Measurements from ENCODE around the gene GRID1. TPM values are rescaled to one million over a fixed set of nuclear protein-coding genes. Genes with fewer than 3 reads are reported as not detected.
"Not testable (repeated sequence)": the region's sequence is repeated elsewhere in the genome, so short reads cannot be mapped to it uniquely, and the experiment has no call there.

The GRID1 gene
- total RNA-seq, 1 donor from 2014 or later: under 0.01 TPM

GRCh38 chr10:85850736-85851135 lies 515.9 kb downstream of the GRID1 start:
- no peak for DNase-seq (ENCODE audit: low read depth in 2 of 2)

GRCh38 chr10:85849315-85849714 lies 517.3 kb downstream of the GRID1 start:
- no peak for DNase-seq (ENCODE audit: low read depth in 2 of 2)

- DNase-seq (ENCODE audit: low read depth in 2 of 2): no peak
Measured at GRCh38 chr10:85848756-85849155, 517.8 kb downstream of the GRID1 start.

GRCh38 chr10:85847085-85847484 lies 519.5 kb downstream of the GRID1 start:
- DNase-seq (ENCODE audit: low read depth in 2 of 2): no peak

- DNase-seq (ENCODE audit: low read depth in 2 of 2): not testable (repeated sequence)
Measured at GRCh38 chr10:85838660-85839059, 527.9 kb downstream of the GRID1 start.

GRCh38 chr10:85832988-85833387 lies 533.6 kb downstream of the GRID1 start:
- no peak for DNase-seq (ENCODE audit: low read depth in 2 of 2)

GRCh38 chr10:85831422-85831821 lies 535.2 kb downstream of the GRID1 start:
- no peak for DNase-seq (ENCODE audit: low read depth in 2 of 2)

- no peak for DNase-seq (ENCODE audit: low read depth in 2 of 2)
Measured at GRCh38 chr10:85826377-85826776, 540.2 kb downstream of the GRID1 start.

- DNase-seq (ENCODE audit: low read depth in 2 of 2): no peak
Measured at GRCh38 chr10:85811405-85811804, 555.2 kb downstream of the GRID1 start.

GRCh38 chr10:85810674-85811073 lies 555.9 kb downstream of the GRID1 start:
- no peak for DNase-seq (ENCODE audit: low read depth in 2 of 2)

GRCh38 chr10:85795460-85795859 lies 571.1 kb downstream of the GRID1 start:
- DNase-seq (ENCODE audit: low read depth in 2 of 2): no peak

- DNase-seq (ENCODE audit: low read depth in 2 of 2): no peak
Measured at GRCh38 chr10:85794553-85794952, 572.0 kb downstream of the GRID1 start.

GRCh38 chr10:85792533-85792858 lies 574.1 kb downstream of the GRID1 start:
- no peak for DNase-seq (ENCODE audit: low read depth in 2 of 2)

GRCh38 chr10:85791818-85792532 lies 574.6 kb downstream of the GRID1 start:
- no peak for DNase-seq (ENCODE audit: low read depth in 2 of 2)

GRCh38 chr10:85789982-85790789 lies 576.4 kb downstream of the GRID1 start:
- no peak for DNase-seq (ENCODE audit: low read depth in 2 of 2)

- DNase-seq (ENCODE audit: low read depth in 2 of 2): no peak
Measured at GRCh38 chr10:85789125-85789524, 577.5 kb downstream of the GRID1 start.

GRCh38 chr10:85788570-85788969 lies 578.0 kb downstream of the GRID1 start:
- DNase-seq (ENCODE audit: low read depth in 2 of 2): no peak

- DNase-seq (ENCODE audit: low read depth in 2 of 2): no peak
Measured at GRCh38 chr10:85787881-85788280, 578.7 kb downstream of the GRID1 start.

- DNase-seq (ENCODE audit: low read depth in 2 of 2): no peak
Measured at GRCh38 chr10:85787393-85787792, 579.2 kb downstream of the GRID1 start.

GRCh38 chr10:85786401-85786899 lies 580.1 kb downstream of the GRID1 start:
- no peak for DNase-seq (ENCODE audit: low read depth in 2 of 2)

- DNase-seq (ENCODE audit: low read depth in 2 of 2): no peak
Measured at GRCh38 chr10:85784792-85785191, 581.8 kb downstream of the GRID1 start.

GRCh38 chr10:85781404-85781803 lies 585.2 kb downstream of the GRID1 start:
- no peak for DNase-seq (ENCODE audit: low read depth in 2 of 2)

- DNase-seq (ENCODE audit: low read depth in 2 of 2): no peak
Measured at GRCh38 chr10:85778074-85778473, 588.5 kb downstream of the GRID1 start.

Data from dermis microvascular lymphatic vessel endothelial cell (primary cell).